ENCODE data around the gene RNF34. TPM values are rescaled to one million over a fixed set of nuclear protein-coding genes. Genes with fewer than 3 reads are reported as not detected.
"Not testable (repeated sequence)": the region's sequence is repeated elsewhere in the genome, so short reads cannot be mapped to it uniquely, and the experiment has no call there.

The RNF34 gene
- total RNA-seq, 1 donor from 2014 or later: 45.1 TPM

DNA sequence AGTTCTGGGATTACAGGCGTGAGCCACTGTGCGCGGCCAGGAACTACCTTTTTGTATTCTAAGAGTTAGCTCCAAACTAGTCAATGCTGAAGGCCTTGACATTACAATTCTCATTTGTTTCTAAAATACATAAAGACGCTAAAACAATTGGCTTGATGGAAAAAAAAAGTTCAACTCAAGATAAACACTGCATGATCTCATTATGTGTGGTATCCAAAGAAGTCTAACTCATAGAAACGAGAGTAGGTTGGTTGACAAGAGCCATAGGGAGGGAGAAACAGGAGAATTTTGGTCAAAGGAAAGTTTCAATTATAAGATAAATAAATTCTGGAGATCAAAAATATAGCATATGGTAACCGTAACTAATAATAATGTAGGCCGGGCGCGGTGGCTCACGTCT is 20.0 kb upstream of the RNF34 start:
- no peak for DNase-seq (ENCODE audit: low spot score in 2 of 2)
- no peak overlapping the region for H3K27ac ChIP-seq
- intact Hi-C loops (cut with DNase I): no loop called here

DNA sequence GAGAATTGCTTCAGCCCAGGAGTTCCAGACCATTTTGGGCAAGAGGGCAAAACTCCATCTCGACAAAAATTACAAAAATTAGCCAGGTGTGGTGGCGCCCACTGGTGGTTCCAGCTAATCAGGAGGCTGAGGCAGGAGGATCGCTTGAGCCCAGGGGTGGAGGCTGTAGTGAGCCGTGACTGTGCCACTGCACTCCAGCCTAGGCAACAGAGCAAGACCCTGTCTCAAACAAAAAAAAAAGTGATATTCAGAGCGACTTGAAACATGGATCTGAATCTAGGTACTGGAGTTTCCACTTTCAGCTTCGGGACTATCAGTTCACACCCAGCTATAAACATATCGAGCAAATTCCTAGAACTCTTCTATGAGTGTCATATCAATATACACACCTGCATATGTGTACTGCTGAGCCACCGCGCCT is 16.3 kb upstream of the RNF34 start:
- Histone ChIP-seq H3K27me3 (no peaks in the 10 kb centered on the region), H3K9me3 (no peaks in the 10 kb centered on the region), H3K27ac (no peak overlapping the region), H3K36me3 (no peaks in the 10 kb centered on the region), H3K4me3 (no peak overlapping the region), H3K4me1 (no peaks in the 10 kb centered on the region)
- intact Hi-C loops (cut with DNase I): no loop called here
- TF ChIP-seq, protein P1, sequence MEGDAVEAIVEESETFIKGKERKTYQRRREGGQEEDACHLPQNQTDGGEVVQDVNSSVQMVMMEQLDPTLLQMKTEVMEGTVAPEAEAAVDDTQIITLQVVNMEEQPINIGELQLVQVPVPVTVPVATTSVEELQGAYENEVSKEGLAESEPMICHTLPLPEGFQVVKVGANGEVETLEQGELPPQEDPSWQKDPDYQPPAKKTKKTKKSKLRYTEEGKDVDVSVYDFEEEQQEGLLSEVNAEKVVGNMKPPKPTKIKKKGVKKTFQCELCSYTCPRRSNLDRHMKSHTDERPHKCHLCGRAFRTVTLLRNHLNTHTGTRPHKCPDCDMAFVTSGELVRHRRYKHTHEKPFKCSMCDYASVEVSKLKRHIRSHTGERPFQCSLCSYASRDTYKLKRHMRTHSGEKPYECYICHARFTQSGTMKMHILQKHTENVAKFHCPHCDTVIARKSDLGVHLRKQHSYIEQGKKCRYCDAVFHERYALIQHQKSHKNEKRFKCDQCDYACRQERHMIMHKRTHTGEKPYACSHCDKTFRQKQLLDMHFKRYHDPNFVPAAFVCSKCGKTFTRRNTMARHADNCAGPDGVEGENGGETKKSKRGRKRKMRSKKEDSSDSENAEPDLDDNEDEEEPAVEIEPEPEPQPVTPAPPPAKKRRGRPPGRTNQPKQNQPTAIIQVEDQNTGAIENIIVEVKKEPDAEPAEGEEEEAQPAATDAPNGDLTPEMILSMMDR (IDR thresholded peaks at IDR 0.05): no peak
- DNase-seq (ENCODE audit: low spot score in 2 of 2): no peak

More for the DNA sequence above, 20.0 kb upstream of the RNF34 start:
- H3K36me3 ChIP-seq: no peaks in the 10 kb centered on the region
- TF ChIP-seq, protein P1 (IDR thresholded peaks at IDR 0.05): no peak
- H3K27me3 ChIP-seq: no peaks in the 10 kb centered on the region
- H3K4me1 ChIP-seq: no peaks in the 10 kb centered on the region
- H3K9me3 ChIP-seq: no peaks in the 10 kb centered on the region
- H3K4me3 ChIP-seq: no peak overlapping the region

DNA sequence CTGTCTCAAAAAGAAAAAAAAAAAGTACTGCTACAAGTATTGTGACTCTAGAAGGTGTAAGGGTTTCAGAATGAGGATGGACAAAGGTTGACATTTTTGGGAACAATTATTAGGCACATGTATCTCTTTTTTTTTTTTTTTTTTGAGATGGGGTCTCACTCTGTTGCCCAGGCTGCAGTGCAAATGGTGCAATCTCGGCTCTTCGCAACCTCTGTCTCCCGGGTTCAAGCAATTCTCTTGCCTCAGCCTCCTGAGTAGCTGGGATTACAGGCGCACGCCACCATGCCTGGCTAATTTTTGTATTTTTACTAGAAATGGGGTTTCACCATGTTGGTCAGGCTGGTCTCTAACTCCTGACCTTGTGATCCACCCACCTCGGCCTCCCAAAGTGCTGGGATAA is 15.0 kb upstream of the RNF34 start:
- H3K36me3 ChIP-seq; H3K9me3 ChIP-seq; H3K4me3 ChIP-seq; intact Hi-C loops (cut with DNase I); DNase-seq (ENCODE audit: low spot score in 2 of 2); H3K4me1 ChIP-seq; H3K27ac ChIP-seq; H3K27me3 ChIP-seq: not testable (repeated sequence)

- no peaks in the 10 kb centered on the region for H3K36me3 ChIP-seq
- H3K9me3 ChIP-seq: no peaks in the 10 kb centered on the region
- H3K27ac ChIP-seq: no peak overlapping the region
- H3K27me3 ChIP-seq: no peaks in the 10 kb centered on the region
- H3K4me1 ChIP-seq: no peaks in the 10 kb centered on the region
- no peak overlapping the region for H3K4me3 ChIP-seq
- no peak for DNase-seq (ENCODE audit: low spot score in 2 of 2)
- intact Hi-C loops (cut with DNase I): no loop called here
- TF ChIP-seq, protein P1 (IDR thresholded peaks at IDR 0.05): no peak
These were observed 11.4 kb upstream of the RNF34 start for GRCh38 chr12:121388421-121388981.

DNA sequence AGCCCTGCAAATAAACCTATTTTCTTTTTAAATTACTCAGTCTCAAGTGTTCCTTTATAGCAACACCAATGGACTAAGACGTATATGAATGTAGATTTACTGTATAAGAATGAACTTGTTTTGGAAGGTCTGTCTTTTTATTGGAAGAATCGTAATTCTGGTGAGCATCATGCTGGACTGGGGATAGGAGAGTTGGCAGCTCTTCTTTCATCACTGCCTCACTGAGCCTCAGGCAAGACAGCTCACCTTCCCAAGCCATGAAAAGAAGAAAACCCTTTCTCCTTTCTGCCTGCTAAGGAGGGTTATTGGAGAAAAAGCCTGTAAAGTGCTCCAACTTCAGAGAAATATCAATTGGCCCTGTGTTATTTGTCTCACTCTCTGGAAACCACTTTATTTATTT is 9.1 kb upstream of the RNF34 start:
- Histone ChIP-seq H3K27me3 (no peaks in the 10 kb centered on the region), H3K4me1 (no peaks in the 10 kb centered on the region), H3K9me3 (no peaks in the 10 kb centered on the region), H3K27ac (no peak overlapping the region), H3K4me3 (no peak overlapping the region), H3K36me3 (no peaks in the 10 kb centered on the region)
- TF ChIP-seq, protein P1 (IDR thresholded peaks at IDR 0.05): no peak
- intact Hi-C loops (cut with DNase I): no loop called here
- DNase-seq (ENCODE audit: low spot score in 2 of 2): no peak

DNA sequence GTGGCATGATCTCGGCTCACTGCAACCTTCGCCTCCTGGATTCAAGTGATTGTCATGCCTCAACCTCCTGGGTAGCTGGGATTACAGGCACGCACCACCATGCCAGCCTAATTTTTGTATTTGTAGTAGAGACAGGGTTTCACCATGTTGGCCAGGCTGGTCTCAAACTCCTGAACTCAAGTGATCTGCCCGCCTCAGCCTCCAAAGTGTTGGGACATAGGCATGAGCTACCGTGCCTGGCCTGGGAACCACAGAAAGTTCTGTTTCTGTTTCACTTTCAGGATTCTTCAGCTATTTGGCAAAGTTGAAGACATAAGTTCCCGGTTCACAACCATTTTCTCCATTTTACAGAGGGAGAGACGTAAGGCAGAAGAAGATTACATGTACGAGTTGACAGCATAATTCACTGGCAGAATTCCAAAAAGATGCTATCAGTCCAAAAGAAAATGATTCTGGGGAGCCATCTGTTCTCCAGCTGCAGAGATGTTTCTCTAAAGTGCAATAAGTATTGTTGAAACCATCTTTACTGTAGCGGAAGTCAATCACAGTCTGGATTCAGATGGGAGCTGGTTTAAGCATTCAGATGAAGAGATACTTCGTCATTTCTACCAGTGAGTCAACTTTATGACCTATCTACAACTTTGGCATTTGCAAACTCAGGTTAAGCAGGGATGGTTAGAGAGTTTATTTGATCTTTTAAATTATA is 8.1 kb upstream of the RNF34 start:
- no peak for DNase-seq (ENCODE audit: low spot score in 2 of 2)
- Histone ChIP-seq H3K27ac (no peak overlapping the region), H3K9me3 (no peaks in the 10 kb centered on the region), H3K4me3 (peak overlapping the region in 1 of 2 donors; percentile 19), H3K27me3 (no peaks in the 10 kb centered on the region), H3K4me1 (no peaks in the 10 kb centered on the region), H3K36me3 (no peaks in the 10 kb centered on the region)
- TF ChIP-seq, protein P1 (IDR thresholded peaks at IDR 0.05): no peak
- intact Hi-C loops (cut with DNase I): no loop called here

All from ascending aorta (tissue), 2 donors.